NOMO-1 treated with dmso at 0.1 percent for 144 hours (cell line): ENCODE data around the gene PPIP5K2.
A peak's percentile ranks its signal among the peaks of the same experiment; 100 is the strongest.

Source experiments
- DNase-seq: peaks from one replicate; lab custom pipeline; 2025; ENCODE audit not compliant: unreplicated experiment; lab: John Stamatoyannopoulos, UW

PPIP5K2 gene

DNA sequence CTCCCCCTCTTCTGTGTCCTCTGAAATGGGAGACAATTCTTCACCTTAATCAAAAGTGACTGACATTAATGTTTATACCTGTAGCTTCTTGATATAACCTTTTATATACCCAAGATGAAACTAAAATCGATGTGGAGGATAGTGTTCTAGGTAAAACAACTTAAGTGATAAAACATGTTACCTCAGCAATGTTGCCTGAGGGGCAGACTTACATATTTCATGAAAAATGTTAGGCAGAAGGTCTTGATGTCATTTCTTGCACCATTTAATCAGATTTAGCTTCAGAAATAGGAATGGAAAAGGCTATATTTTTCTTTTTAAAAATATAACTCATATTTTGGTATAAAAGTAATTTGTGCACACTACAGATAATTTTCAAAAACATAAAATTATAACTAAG lies 115.8 kb downstream of the PPIP5K2 start:
- no peak for DNase-seq

GRCh38 chr5:103237778-103238177 lies 117.7 kb downstream of the PPIP5K2 start:
- DNase-seq = no peak

- DNase-seq = no peak
These were observed 123.6 kb downstream of the PPIP5K2 start for GRCh38 chr5:103243665-103244064.

GRCh38 chr5:103244398-103244797 lies 124.3 kb downstream of the PPIP5K2 start:
- no peak for DNase-seq

DNA sequence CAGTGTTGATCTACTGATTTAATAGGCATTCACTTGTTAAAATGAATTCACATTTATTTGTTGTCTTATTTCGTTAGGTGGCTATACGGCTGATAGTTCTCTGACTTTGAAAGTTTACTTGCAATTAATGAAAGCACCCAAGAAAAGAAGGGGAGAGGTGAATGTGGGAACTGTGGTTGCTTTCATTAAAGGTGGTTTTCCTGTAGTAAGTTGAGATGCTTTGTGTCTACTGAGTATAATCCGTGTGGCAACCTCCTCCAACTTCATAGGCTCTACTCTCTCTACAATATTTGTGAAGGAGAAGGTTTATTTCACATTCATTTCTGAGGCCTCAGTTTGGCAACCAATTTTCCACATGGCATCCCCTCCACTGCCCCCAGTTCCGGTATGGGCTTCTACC lies 125.7 kb downstream of the PPIP5K2 start:
- no peak for DNase-seq

DNA sequence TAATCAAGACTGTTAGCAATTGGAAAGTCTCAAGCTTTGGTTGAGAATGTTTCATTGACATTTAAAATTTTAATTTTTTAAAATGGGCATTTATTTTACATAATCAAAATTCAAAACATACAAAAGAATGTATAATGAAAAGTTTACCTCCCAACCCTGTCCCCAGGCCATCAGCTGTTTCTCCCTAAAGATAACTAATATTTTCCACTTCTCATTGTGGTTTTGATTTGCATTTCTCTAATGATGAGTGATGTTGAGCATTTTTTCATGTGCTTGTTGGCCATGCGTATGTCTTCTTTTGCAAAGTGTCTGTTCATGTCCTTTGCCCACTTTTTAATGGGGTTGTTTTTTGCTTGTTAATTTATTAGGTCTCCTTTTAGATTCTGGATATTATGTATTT lies 127.0 kb downstream of the PPIP5K2 start:
- no peak for DNase-seq

DNA sequence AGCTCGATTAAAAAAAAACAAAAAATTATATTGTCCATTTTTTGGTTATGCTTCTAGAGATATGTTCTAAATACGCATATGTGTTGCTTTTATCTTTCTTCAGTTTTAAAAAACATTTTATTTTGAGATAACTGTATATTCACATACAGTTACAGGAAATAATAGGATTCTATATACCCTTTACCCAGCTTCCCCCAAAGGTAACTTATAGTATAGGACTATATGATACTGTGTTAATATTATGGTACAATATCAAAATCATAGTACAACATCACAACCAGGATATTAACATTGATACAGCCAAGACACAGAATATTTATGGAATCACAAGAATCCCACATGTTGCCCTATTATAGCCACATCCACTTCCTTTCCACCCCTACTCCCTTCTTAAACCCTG lies 129.0 kb downstream of the PPIP5K2 start:
- no peak for DNase-seq

DNA sequence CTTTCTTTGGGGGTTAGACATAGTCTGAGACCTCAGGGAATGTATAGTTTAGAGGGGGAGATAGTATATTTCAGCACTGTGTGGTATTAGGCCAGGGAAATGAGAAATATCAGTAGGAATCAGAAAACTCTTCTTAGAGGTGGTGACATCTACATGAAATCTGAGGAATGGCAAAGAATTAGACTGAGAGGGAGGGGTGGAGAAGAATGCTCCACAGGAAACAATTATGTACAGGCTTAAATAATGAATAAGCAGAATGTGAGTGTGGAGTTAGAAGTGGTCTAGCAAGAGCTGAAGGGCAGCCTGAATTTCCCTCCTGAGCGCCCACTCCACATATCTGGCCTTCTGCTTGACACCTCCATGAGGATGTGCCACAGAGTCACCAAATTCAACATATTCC lies 134.8 kb downstream of the PPIP5K2 start:
- no peak for DNase-seq

DNA sequence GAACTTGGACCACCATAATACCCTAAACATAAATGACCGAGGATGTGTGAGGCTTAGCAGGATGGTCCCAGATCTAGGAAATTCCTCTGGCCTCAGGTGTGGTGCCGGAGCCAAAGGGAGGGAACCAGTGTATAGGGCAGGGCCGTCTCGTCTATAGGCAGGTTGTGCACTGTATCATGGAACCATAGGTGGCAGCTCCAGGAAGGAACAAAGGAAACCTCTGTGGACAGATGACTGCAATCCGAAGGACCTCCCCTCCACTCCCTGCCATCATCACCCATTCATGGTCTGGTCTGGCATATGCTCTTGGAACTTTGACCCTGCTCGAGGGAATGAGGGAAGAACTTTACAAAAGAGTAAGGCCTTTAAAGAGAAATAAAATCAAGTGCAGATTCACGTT lies 135.6 kb downstream of the PPIP5K2 start:
- no peak for DNase-seq

DNA sequence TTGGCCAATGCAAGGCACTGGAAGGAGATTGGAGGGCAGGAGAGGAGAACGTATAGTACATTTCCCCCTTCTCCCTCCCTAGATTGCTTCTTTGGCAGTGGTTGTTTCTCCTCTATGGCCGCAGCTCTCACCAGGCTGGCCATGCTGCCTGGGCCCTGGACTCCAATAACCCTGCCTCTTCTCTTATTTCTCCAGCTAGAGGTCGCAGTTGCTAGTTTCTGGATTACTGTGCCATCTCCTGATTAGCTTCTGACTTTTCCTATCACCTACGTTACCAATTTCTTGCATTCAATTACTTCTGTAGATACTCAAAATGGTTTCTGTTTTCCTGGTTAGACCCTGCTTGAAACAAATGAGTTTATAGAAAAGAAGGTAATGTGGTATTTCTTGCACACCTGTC lies 136.1 kb downstream of the PPIP5K2 start:
- no peak for DNase-seq

DNA sequence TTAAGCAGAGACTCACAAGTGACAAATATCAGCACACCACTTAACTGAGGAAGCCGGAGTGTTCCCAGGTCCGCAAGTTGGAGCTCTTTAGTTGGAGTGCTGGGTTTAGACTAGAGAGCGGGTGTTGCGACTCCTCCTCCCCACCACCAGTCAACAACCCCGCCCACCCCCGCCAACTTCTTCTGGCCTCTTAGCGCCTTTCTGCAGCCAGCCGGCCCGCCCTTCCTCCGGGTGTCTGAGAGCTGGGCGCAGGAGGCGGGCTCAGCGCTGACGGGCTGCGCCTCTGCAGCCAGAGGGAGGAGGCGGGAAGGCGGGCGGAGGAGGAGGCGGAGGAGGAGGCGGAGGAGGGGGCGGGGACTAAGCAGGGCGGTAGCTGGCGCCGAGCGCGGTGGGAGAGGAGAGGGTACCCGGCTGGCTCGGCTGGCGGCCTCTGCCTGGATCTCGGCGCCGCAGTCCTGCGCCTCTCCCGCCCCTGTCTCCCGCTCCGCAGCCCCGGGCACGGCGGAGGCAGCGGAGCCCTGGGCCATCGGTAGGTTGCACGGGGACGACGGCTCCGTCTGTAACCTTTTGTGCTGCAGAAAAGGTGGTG lies 138.4 kb downstream of the PPIP5K2 start, which contains the start of gene MACIR:
TSS of gene MACIR (plus strand) at position 396 of the 589 bp plus-strand sequence. CDS start 17,157 bp downstream, outside the sequence.
- peak; percentile 97 for DNase-seq

DNA sequence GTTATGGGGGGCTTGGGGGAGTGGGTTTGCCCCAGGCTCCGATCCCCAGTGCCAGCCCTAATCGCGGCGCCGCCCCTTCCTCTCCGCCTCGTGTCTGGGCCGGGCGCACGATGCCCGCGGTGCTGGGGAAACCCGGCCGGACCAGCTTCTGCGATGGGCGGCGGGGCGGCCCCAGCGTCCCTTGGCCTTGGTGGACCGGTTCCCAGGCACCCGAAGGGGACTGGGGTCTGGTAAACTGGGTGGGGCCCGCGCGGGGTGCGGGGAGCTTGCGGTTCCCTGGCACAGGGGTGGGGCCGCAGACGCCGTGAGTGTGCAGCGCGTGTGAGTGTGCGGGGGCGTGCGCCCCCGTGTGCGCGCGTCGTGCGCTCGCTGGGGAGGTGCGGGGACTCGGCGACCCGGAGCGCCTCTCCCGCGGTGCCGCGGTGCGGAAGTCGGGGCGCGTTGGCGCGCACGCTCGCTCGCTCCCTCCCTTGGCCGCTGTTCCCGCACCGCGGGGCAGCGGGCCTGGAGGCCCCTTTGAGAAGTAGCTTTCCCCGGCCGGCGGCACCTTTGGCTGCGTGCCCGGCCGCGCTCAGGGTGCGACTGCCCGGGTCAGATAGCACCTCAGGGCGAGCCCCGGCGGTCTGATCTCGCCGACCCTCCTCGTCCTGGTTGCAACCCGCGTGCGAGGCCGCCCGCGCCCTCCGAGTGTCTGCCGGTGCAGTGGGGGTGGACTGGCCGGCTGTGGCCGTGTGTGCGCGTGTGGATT lies 139.0 kb downstream of the PPIP5K2 start:
- peak; percentile 53 for DNase-seq

GRCh38 chr5:103259705-103260355 lies 139.7 kb downstream of the PPIP5K2 start:
- no peak for DNase-seq

DNA sequence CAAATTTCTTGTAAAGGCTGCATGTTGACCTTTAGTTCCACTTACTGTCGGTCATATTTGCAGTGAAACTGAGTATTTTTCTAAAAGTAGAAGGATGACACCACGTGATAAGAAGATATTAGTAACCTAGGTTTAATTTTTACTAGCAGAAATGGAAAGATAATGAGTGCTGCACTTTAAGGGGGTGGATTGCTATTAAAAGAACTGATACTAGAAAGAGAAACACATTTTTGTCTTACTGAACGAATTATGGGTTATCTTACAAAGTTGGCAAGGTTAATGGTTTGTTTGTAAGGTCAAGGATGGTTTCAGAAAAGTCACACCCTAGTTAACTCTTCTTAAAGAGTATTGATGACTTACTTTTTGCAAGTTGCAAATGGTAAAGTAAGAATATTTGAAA lies 140.8 kb downstream of the PPIP5K2 start:
- DNase-seq = no peak
